Fibroblast of lung (primary cell): Measurements from ENCODE around the gene PCDH9. TPM values are rescaled to one million over a fixed set of nuclear protein-coding genes. Genes with fewer than 3 reads are reported as not detected.

Source experiments
- DNase-seq, 2 donors: peaks; one replicate each; pipeline versions ENCODE4 v3.0.0 to v3.0.0-alpha.2; 2010; ENCODE audit warnings: low read depth in 2 of 2
- H2AFZ ChIP-seq: 2 replicates; pipeline ENCODE4 v1.5.1; 2012; ENCODE audit warnings: low read length, control low read depth, inconsistent platforms
- H3K27ac ChIP-seq: 2 replicates; pipeline ENCODE4 v1.5.1; 2011; ENCODE audit warnings: low read length, control low read depth; ENCODE audit not compliant: insufficient read depth
- H3K27me3 ChIP-seq: 2 replicates; pipeline ENCODE4 v1.5.1; 2011; ENCODE audit warnings: mild to moderate bottlenecking, low read length; ENCODE audit not compliant: control insufficient read depth, insufficient read depth
- H3K36me3 ChIP-seq: 2 replicates; pipeline ENCODE4 v1.5.1; 2011; ENCODE audit warnings: low read length; ENCODE audit not compliant: control insufficient read depth, insufficient read depth
- H3K4me1 ChIP-seq: 2 replicates; pipeline ENCODE4 v1.5.1; 2011; ENCODE audit warnings: low read length; ENCODE audit not compliant: control insufficient read depth, insufficient read depth; ENCODE audit errors: extremely low read depth
- H3K4me2 ChIP-seq: 2 replicates; pipeline ENCODE4 v1.5.1; 2011; ENCODE audit warnings: low read length, control low read depth; ENCODE audit not compliant: insufficient read depth; ENCODE audit errors: extremely low read depth
- H3K4me3 ChIP-seq, 4 experiments: fragments of 200-600 bp in 1 of 4; sonication (generic) in 1 of 4; replicated peaks in 1 of 4; 2 replicates each; pipeline ENCODE4 v1.5.1; 2011 to 2016; ENCODE audit warnings: low read length in 4 of 4, low read depth in 3 of 4, mild to moderate bottlenecking in 3 of 4, control low read depth in 2 of 4, inconsistent platforms in 1 of 4, mixed read lengths in 1 of 4; ENCODE audit not compliant: insufficient read depth in 1 of 4; ENCODE audit errors: control extremely low read depth in 1 of 4
- H3K79me2 ChIP-seq: 2 replicates; pipeline ENCODE4 v1.5.1; 2012; ENCODE audit warnings: mild to moderate bottlenecking, low read length, inconsistent platforms; ENCODE audit not compliant: control insufficient read depth, insufficient read depth
- H3K9ac ChIP-seq: 2 replicates; pipeline ENCODE4 v1.5.1; 2011; ENCODE audit warnings: mild to moderate bottlenecking, low read length, control low read depth; ENCODE audit not compliant: insufficient read depth
- H3K9me3 ChIP-seq: 2 replicates; pipeline ENCODE4 v1.5.1; 2012; ENCODE audit warnings: low read depth, low read length; ENCODE audit not compliant: control insufficient read depth, insufficient read depth
- H4K20me1 ChIP-seq: 2 replicates; pipeline ENCODE4 v1.5.1; 2011; ENCODE audit warnings: low read length; ENCODE audit not compliant: control insufficient read depth, insufficient read depth; ENCODE audit errors: extremely low read depth
- CTCF ChIP-seq, 2 donors: IDR thresholded peaks in 1 of 2; conservative IDR thresholded peaks in 1 of 2; 1 replicate in 1 of 2; 2 replicates in 1 of 2; pipeline ENCODE4 v1.5.1; 2011 to 2012; ENCODE audit warnings: low read length in 2 of 2, control low read depth in 1 of 2, inconsistent platforms in 1 of 2, low read depth in 1 of 2, mild to moderate bottlenecking in 1 of 2
- EZH2 ChIP-seq: IDR thresholded peaks from 2 replicates; pipeline ENCODE4 v1.5.1; 2012; ENCODE audit warnings: low read length, control low read depth, mild to moderate bottlenecking; ENCODE audit errors: missing control alignments
- polyA plus RNA-seq, 2 donors: library from polyadenylated mRNA; depleted of rRNA in 1 of 2; stranded (reverse) in 1 of 2; unstranded in 1 of 2; fragments of >200 nt; gene quantifications; 2 replicates each; pipeline ENCODE4 v1.2.1, GENCODE V29; 2011 to 2012; ENCODE audit warnings: missing spikeins in 1 of 2
- total RNA-seq: library from RNA; depleted of rRNA; stranded (reverse); fragments of >200 nt; gene quantifications from 2 replicates; pipeline ENCODE4 v1.2.1, GENCODE V29; 2014

The PCDH9 gene
- total and polyA plus RNA-seq, 2 donors (not counting 1 experiment from before 2014, with no cell fraction given): 0.50 to 0.67 TPM

- H3K36me3 ChIP-seq: no peaks in the 10 kb centered on the region
- H3K4me2 ChIP-seq: no peak overlapping the region
- H3K4me1 ChIP-seq: no peaks in the 10 kb centered on the region
- no peak overlapping the region for H3K27ac ChIP-seq
- no peak overlapping the region for H2AFZ ChIP-seq
- H4K20me1 ChIP-seq: no peaks in the 10 kb centered on the region
- no peaks in the 10 kb centered on the region for H3K79me2 ChIP-seq
- peak in 1 of 2 donors; percentile 10 for DNase-seq
- H3K9me3 ChIP-seq: no peaks in the 10 kb centered on the region
- H3K4me3 ChIP-seq: no peak overlapping the region
- TF ChIP-seq EZH2 (no peak), CTCF (conservative IDR thresholded peaks at IDR 0.05 in 1 of 2, IDR thresholded peaks at IDR 0.05 in 1 of 2; ENCODE audit: low read depth in 1 of 2, low read length in 2 of 2) (no peak)
- no peaks in the 10 kb centered on the region for H3K27me3 ChIP-seq
- no peak overlapping the region for H3K9ac ChIP-seq
Observed at GRCh38 chr13:66563076-66563475, 667.1 kb downstream of the PCDH9 start.

DNA sequence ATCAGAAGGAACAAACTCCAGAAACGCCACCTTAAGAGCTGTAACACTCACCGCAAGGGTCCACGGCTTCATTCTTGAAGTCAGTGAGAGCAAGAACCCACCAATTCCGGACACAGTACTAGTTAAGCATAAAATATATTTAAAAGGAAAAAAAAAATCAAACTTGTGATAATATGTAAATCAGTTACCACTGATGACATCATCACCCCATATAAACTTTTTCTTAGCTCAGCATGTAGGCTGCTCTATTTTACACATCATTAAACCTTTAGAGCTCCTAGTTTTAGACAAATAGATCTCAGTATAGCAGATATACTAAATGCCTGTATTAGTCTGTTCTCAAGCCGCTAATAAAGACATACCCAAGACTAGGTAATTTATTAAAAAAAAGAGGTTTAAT is 668.1 kb downstream of the PCDH9 start:
- Histone ChIP-seq H3K27ac (no peak overlapping the region), H3K9me3 (no peaks in the 10 kb centered on the region), H3K36me3 (no peaks in the 10 kb centered on the region), H3K9ac (no peak overlapping the region), H3K4me3 (no peak overlapping the region), H3K27me3 (no peaks in the 10 kb centered on the region), H4K20me1 (no peaks in the 10 kb centered on the region), H3K4me2 (no peak overlapping the region), H3K79me2 (no peaks in the 10 kb centered on the region), H2AFZ (no peak overlapping the region), H3K4me1 (no peaks in the 10 kb centered on the region)
- TF ChIP-seq EZH2: no peak
- no peak for TF ChIP-seq CTCF (conservative IDR thresholded peaks at IDR 0.05 in 1 of 2, IDR thresholded peaks at IDR 0.05 in 1 of 2; ENCODE audit: low read depth in 1 of 2, low read length in 2 of 2)
- no peak for DNase-seq

DNA sequence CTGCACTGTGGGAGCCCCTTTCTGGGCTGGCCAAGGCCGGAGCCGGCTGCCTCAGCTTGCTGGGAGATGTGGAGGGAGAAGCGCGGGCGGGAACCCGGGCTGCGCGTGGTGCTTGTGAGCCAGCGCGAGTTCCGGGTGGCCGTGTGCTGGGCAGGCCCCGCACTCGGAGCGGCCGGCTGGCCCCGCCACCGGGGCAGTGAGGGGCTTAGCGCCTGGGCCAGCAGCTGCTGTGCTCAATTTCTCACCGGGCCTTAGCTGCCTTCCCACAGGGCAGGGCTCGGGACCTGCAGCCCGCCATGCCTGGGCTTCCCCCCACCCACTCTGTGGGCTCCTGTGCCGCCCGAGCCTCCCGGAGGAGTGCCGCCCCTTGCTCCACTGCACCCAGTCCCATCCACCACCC is 669.1 kb downstream of the PCDH9 start:
- no peaks in the 10 kb centered on the region for H3K27me3 ChIP-seq
- H3K36me3 ChIP-seq: no peaks in the 10 kb centered on the region
- no peak overlapping the region for H3K4me2 ChIP-seq
- no peak for DNase-seq
- H3K27ac ChIP-seq: no peak overlapping the region
- no peak overlapping the region for H3K9ac ChIP-seq
- H3K4me3 ChIP-seq: no peak overlapping the region
- H4K20me1 ChIP-seq: no peaks in the 10 kb centered on the region
- TF ChIP-seq CTCF (conservative IDR thresholded peaks at IDR 0.05 in 1 of 2, IDR thresholded peaks at IDR 0.05 in 1 of 2; ENCODE audit: low read depth in 1 of 2, low read length in 2 of 2) (no peak), EZH2 (no peak)
- H3K4me1 ChIP-seq: no peaks in the 10 kb centered on the region
- no peaks in the 10 kb centered on the region for H3K79me2 ChIP-seq
- H3K9me3 ChIP-seq: no peaks in the 10 kb centered on the region
- no peak overlapping the region for H2AFZ ChIP-seq
